Epithelial cell of proximal tubule (primary cell): ENCODE data around the gene UNKL. TPM values are rescaled to one million over a fixed set of nuclear protein-coding genes. Genes with fewer than 3 reads are reported as not detected.

Experiments
- DNase-seq: peaks from one replicate; pipeline ENCODE4 v3.0.0-alpha.2; 2011; ENCODE audit warnings: low read depth
- H3K4me3 ChIP-seq: 2 replicates; pipeline ENCODE4 v1.5.1; 2011; ENCODE audit warnings: low read depth, mild to moderate bottlenecking, low read length
- CTCF ChIP-seq: conservative IDR thresholded peaks from 2 replicates; pipeline ENCODE4 v1.5.1; 2012; ENCODE audit warnings: low read depth, mild to moderate bottlenecking, low read length
- total RNA-seq: library from RNA; depleted of rRNA; stranded (reverse); fragments of >200 nt; gene quantifications from 2 replicates; pipeline ENCODE4 v1.2.3, GENCODE V29; 2015

UNKL gene
- total RNA-seq, 1 donor from 2014 or later = 20.1 TPM

DNA sequence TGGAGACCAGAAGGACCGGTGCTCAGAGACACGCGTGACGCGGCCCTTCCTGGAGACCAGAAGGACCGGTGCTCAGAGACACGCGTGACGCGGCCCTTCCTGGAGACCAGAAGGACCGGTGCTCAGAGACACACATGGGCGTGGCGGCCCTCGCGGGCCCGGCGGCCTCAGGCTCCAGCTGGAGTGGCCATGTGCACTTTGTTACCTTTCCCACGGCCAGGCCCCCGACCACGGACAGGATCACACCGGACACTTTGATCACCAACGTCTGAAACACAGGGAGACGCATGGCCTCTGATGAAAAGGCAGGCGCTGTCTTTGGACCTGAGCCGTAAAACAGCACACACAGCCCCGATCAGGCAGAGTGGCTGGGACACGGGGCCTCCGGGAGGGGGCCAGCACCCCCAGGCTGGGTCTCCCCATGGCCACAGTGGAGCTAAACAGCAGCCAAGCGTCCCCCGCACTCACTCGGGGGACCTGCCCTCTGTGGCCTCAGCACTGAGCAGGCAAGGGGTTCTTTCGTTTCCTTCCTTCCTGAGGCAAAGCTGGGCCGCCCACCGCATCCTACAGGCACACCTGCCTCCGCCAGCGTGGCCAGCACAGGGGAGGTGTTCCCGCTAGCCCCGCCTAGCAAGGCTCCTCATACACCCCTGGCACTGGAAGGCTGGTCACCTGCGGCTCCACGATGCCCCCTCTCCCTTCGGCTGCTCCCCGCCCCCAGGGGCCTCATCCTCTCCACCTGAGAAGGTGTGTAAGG is 43.2 kb upstream of the UNKL start:
- no peak for TF ChIP-seq CTCF
- no peak overlapping the region for H3K4me3 ChIP-seq
- DNase-seq = no peak

- no peak for TF ChIP-seq CTCF
- no peak for DNase-seq
- no peak overlapping the region for H3K4me3 ChIP-seq
Measured at GRCh38 chr16:1456951-1457350, 42.4 kb upstream of the UNKL start.

- TF ChIP-seq CTCF = no peak
- H3K4me3 ChIP-seq = no peak overlapping the region
- no peak for DNase-seq
Measured at GRCh38 chr16:1455190-1456171, 41.0 kb upstream of the UNKL start.

GRCh38 chr16:1454561-1454960 is 40.1 kb upstream of the UNKL start:
- H3K4me3 ChIP-seq = no peak overlapping the region
- no peak for DNase-seq
- no peak for TF ChIP-seq CTCF

- no peak for DNase-seq
- TF ChIP-seq CTCF = no peak
- no peak overlapping the region for H3K4me3 ChIP-seq
Measured at GRCh38 chr16:1453316-1453715, 38.8 kb upstream of the UNKL start.

DNA sequence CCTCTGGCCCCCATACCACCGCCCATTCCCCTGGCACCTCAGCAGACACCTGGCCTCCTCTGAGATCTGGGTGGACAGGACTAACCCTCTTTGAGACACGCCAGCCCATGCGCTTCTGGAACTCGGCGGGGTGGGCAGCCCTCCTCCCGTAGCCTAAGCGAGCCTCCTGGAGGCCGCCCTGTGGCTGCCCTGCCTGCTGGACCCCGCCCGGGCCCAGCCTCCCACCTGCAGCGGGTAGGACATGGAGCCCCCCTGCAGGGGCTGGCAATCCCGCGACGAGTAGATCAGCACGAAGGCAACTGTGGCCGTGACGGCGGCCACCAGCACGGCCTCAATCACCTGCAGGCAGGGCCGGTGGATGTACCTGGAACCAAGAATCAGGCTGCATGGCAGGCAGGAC is 38.0 kb upstream of the UNKL start:
- DNase-seq = no peak
- TF ChIP-seq CTCF = no peak
- H3K4me3 ChIP-seq = no peak overlapping the region
